Measurements from ENCODE around the gene FBXO34.
"Not testable (repeated sequence)": the region's sequence is repeated elsewhere in the genome, so short reads cannot be mapped to it uniquely, and the experiment has no call there.

Gene FBXO34

DNA sequence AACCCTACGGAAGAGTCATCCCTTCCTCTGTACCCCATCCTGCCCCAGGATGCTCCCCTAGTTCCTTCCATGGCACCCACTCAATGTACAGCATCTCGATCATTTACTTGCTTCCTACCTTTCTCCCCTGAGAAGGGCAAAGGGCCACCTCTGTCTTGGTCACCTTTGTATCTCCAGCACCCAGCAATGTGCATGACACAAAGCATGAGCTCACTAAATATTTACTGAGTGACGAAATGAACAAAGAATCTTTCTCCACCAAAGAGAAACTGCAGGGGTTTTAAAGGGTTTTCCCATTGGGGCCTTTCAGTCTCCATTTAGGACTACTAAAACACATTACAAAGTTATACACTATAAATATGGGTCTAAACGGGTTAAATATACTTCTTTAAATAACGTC is 109.8 kb downstream of the FBXO34 start:
- H3K9ac ChIP-seq (ENCODE audit: low read depth, low read length) = no peak overlapping the region
- no peak overlapping the region for H3K4me3 ChIP-seq (ENCODE audit: low read depth in 1 of 2, low read length in 2 of 2)
- H4K20me1 ChIP-seq (ENCODE audit: insufficient read depth, low read length) = no peaks in the 10 kb centered on the region
- H3K4me2 ChIP-seq (ENCODE audit: insufficient read depth, low read length) = no peak overlapping the region
- ATAC-seq (ENCODE audit: insufficient read depth, low read depth) (no peak), DNase-seq (no peak)
- no peak overlapping the region for H3K27ac ChIP-seq (ENCODE audit: low read length)
- no peaks in the 10 kb centered on the region for H3K4me1 ChIP-seq (ENCODE audit: insufficient read depth, low read length)
- H3K79me2 ChIP-seq (ENCODE audit: insufficient read depth, low read length) = no peaks in the 10 kb centered on the region
- H2AFZ ChIP-seq (ENCODE audit: low read depth, low read length) = no peak overlapping the region
- peaks cover 59% of the 10 kb centered on the region for H3K36me3 ChIP-seq (ENCODE audit: insufficient read depth, low read length)
- H3K27me3 ChIP-seq (ENCODE audit: insufficient read depth, low read length, poor library complexity) = no peaks in the 10 kb centered on the region
- TF ChIP-seq, protein P1, sequence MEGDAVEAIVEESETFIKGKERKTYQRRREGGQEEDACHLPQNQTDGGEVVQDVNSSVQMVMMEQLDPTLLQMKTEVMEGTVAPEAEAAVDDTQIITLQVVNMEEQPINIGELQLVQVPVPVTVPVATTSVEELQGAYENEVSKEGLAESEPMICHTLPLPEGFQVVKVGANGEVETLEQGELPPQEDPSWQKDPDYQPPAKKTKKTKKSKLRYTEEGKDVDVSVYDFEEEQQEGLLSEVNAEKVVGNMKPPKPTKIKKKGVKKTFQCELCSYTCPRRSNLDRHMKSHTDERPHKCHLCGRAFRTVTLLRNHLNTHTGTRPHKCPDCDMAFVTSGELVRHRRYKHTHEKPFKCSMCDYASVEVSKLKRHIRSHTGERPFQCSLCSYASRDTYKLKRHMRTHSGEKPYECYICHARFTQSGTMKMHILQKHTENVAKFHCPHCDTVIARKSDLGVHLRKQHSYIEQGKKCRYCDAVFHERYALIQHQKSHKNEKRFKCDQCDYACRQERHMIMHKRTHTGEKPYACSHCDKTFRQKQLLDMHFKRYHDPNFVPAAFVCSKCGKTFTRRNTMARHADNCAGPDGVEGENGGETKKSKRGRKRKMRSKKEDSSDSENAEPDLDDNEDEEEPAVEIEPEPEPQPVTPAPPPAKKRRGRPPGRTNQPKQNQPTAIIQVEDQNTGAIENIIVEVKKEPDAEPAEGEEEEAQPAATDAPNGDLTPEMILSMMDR (IDR thresholded peaks at IDR 0.05; ENCODE audit: borderline replicate concordance, extremely low read depth, low read length, poor library complexity, severe bottlenecking) = no peak
- TF ChIP-seq EZH2 (IDR thresholded peaks at IDR 0.05; ENCODE audit: borderline replicate concordance, low read depth, low read length, severe bottlenecking) = no peak
- no peaks in the 10 kb centered on the region for H3K9me3 ChIP-seq (ENCODE audit: insufficient read depth, low read length, severe bottlenecking)

DNA sequence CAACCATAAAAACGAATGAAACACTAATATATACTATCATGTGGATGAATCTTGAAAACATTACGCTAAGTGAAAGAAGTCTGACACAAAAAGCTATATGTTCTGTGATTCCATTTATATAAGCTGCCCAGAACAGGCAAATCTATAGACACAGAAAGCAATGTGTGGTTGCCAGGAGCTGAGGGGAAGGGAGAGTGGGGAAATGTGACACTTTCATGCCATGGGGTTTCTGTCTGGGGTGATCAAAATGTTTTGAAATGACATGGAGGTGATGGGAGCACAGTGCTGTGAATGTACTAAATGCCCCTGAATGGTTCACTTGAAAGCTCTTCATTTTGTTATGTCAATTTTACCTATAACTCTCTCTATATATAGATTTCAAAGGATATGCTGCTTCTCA is 110.3 kb downstream of the FBXO34 start:
- TF ChIP-seq, protein P1 (IDR thresholded peaks at IDR 0.05; ENCODE audit: borderline replicate concordance, extremely low read depth, low read length, poor library complexity, severe bottlenecking) = no peak
- no peak for TF ChIP-seq EZH2 (IDR thresholded peaks at IDR 0.05; ENCODE audit: borderline replicate concordance, low read depth, low read length, severe bottlenecking)
- H3K9me3 ChIP-seq (ENCODE audit: insufficient read depth, low read length, severe bottlenecking) = no peaks in the 10 kb centered on the region
- no peak for ATAC-seq (ENCODE audit: insufficient read depth, low read depth)

DNA sequence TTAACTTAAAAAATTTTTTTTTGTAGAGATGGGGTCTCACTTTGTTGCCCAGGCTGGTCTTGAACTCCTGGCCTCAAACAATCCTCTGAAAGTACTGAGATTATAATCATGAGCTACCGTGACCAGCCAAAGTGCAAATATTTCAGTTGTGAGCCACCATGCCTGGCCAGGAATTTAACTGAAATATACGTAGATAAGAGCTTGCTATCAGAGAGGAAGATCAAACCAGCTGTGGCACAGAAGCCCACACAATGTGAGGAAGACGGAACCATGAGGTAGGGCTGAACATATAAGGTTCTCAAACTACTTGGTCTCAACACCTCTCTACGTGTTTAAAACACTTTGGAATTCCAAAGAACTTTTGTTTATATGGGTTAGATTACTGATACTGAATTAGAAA is 111.3 kb downstream of the FBXO34 start:
- no peak for ATAC-seq (ENCODE audit: insufficient read depth, low read depth)
- Histone ChIP-seq H3K27me3 (ENCODE audit: insufficient read depth, low read length, poor library complexity) (no peaks in the 10 kb centered on the region), H3K4me1 (ENCODE audit: insufficient read depth, low read length) (no peaks in the 10 kb centered on the region), H3K79me2 (ENCODE audit: insufficient read depth, low read length) (no peaks in the 10 kb centered on the region), H3K4me2 (ENCODE audit: insufficient read depth, low read length) (no peak overlapping the region), H3K9me3 (ENCODE audit: insufficient read depth, low read length, severe bottlenecking) (no peaks in the 10 kb centered on the region), H3K4me3 (ENCODE audit: low read depth in 1 of 2, low read length in 2 of 2) (no peak overlapping the region), H3K36me3 (ENCODE audit: insufficient read depth, low read length) (peaks cover 54% of the 10 kb centered on the region), H2AFZ (ENCODE audit: low read depth, low read length) (no peak overlapping the region), H3K9ac (ENCODE audit: low read depth, low read length) (no peak overlapping the region), H3K27ac (ENCODE audit: low read length) (no peak overlapping the region), H4K20me1 (ENCODE audit: insufficient read depth, low read length) (peaks cover 4% of the 10 kb centered on the region; the same call in 1 of the 2 replicates)
- TF ChIP-seq, protein P1 (IDR thresholded peaks at IDR 0.05; ENCODE audit: borderline replicate concordance, extremely low read depth, low read length, poor library complexity, severe bottlenecking) = no peak
- no peak for TF ChIP-seq EZH2 (IDR thresholded peaks at IDR 0.05; ENCODE audit: borderline replicate concordance, low read depth, low read length, severe bottlenecking)
- no peak for DNase-seq

More for the DNA sequence above, 110.3 kb downstream of the FBXO34 start:
- no peak overlapping the region for H3K4me3 ChIP-seq (ENCODE audit: low read depth in 1 of 2, low read length in 2 of 2)
- H3K36me3 ChIP-seq (ENCODE audit: insufficient read depth, low read length) = peaks cover 60% of the 10 kb centered on the region
- no peak for DNase-seq
- H2AFZ ChIP-seq (ENCODE audit: low read depth, low read length) = no peak overlapping the region
- no peaks in the 10 kb centered on the region for H3K79me2 ChIP-seq (ENCODE audit: insufficient read depth, low read length)
- no peaks in the 10 kb centered on the region for H3K27me3 ChIP-seq (ENCODE audit: insufficient read depth, low read length, poor library complexity)
- no peaks in the 10 kb centered on the region for H3K4me1 ChIP-seq (ENCODE audit: insufficient read depth, low read length)
- no peaks in the 10 kb centered on the region for H4K20me1 ChIP-seq (ENCODE audit: insufficient read depth, low read length)
- H3K9ac ChIP-seq (ENCODE audit: low read depth, low read length) = no peak overlapping the region
- H3K4me2 ChIP-seq (ENCODE audit: insufficient read depth, low read length) = no peak overlapping the region
- no peak overlapping the region for H3K27ac ChIP-seq (ENCODE audit: low read length)

DNA sequence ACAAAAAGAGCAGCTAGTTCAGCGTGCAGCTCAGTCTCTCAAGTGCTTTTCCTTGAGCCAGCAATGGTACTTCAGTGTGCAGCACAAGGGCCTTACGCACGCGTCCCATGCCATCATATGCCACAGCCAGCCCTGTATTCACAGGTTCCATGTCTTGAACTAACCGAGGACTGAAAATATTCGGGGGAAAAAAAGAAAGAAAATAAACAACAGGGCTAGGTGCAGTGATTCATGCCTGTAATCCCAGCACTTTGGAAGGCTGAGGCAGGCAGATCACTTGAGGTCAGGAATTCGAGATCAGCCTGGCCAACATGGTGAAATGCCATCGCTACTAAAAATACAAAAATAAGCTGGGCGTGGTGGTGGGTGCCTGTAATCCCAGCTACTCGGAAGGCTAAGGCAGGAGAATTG is 111.8 kb downstream of the FBXO34 start:
- not testable (repeated sequence) for H3K9ac ChIP-seq (ENCODE audit: low read depth, low read length); H3K4me3 ChIP-seq (ENCODE audit: low read depth in 1 of 2, low read length in 2 of 2); DNase-seq; H3K4me1 ChIP-seq (ENCODE audit: insufficient read depth, low read length); H2AFZ ChIP-seq (ENCODE audit: low read depth, low read length); H4K20me1 ChIP-seq (ENCODE audit: insufficient read depth, low read length); H3K4me2 ChIP-seq (ENCODE audit: insufficient read depth, low read length); H3K79me2 ChIP-seq (ENCODE audit: insufficient read depth, low read length); H3K9me3 ChIP-seq (ENCODE audit: insufficient read depth, low read length, severe bottlenecking); H3K27me3 ChIP-seq (ENCODE audit: insufficient read depth, low read length, poor library complexity); H3K27ac ChIP-seq (ENCODE audit: low read length); ATAC-seq (ENCODE audit: insufficient read depth, low read depth)
- peaks cover 59% of the 10 kb centered on the region for H3K36me3 ChIP-seq (ENCODE audit: insufficient read depth, low read length)
